ENCODE results near the gene SYNGAP1.

Gene SYNGAP1

DNA sequence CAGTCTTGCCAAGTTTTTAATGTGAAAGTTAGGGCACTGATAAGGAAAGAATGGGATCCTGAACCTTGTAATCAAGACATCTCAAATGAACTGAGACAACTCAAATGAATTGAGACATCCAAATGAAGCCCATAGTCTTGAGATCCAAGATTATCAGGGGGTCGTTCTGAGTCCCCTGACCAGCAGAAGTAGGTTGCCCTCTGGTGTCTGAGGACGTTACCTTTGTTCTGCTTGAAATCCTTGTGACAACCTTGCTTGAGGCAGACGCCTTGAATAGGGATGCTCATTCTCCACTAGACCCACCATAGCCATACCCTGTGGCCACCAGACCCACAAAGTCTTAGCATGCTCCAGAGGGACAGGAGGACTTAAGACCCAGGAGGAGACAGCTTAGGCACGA is 72.2 kb downstream of the SYNGAP1 start:
- H3K36me3 ChIP-seq (ENCODE audit: insufficient read depth, low read depth, low read length) = no peaks in the 10 kb centered on the region

DNA sequence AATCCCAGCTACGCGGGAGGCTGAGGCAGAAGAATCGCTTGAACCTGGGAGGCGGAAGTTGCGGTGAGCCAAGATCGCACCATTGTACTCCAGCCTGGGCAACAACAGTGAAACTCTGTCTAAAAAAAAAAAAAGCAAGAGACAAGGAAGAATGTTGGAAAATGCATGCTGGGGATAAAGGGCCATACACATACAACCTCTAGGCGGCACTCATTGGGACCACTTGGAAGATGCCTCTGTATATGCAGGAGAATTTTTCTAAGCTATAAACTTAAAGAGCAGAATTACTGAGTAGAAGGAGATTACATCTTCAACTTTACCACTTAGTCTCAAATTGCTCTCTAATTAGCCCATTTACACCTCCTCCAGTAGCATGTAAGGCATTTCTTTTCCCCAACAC is 77.3 kb downstream of the SYNGAP1 start:
- no peaks in the 10 kb centered on the region for H3K36me3 ChIP-seq (ENCODE audit: insufficient read depth, low read depth, low read length)
- no peak overlapping the region for H3K9ac ChIP-seq (ENCODE audit: low read depth, low read length)
- no peak overlapping the region for H3K27ac ChIP-seq (ENCODE audit: low read length)
- no peaks in the 10 kb centered on the region for H3K4me1 ChIP-seq (ENCODE audit: insufficient read depth, low read length)
- H3K4me3 ChIP-seq (ENCODE audit: low read length) = no peak overlapping the region
- no peaks in the 10 kb centered on the region for H3K9me3 ChIP-seq (ENCODE audit: insufficient read depth, low read depth, low read length)
- no peaks in the 10 kb centered on the region; the same call in 1 of the 2 replicates for H3K27me3 ChIP-seq (ENCODE audit: insufficient read depth, low read length)

More for the DNA sequence above, 72.2 kb downstream of the SYNGAP1 start:
- H3K4me3 ChIP-seq (ENCODE audit: low read length) = no peak overlapping the region
- no peak overlapping the region for H3K9ac ChIP-seq (ENCODE audit: low read depth, low read length)
- no peaks in the 10 kb centered on the region; the same call in 1 of the 2 replicates for H3K27me3 ChIP-seq (ENCODE audit: insufficient read depth, low read length)
- no peaks in the 10 kb centered on the region for H3K4me1 ChIP-seq (ENCODE audit: insufficient read depth, low read length)
- no peak overlapping the region for H3K27ac ChIP-seq (ENCODE audit: low read length)
- H3K9me3 ChIP-seq (ENCODE audit: insufficient read depth, low read depth, low read length) = no peaks in the 10 kb centered on the region

DNA sequence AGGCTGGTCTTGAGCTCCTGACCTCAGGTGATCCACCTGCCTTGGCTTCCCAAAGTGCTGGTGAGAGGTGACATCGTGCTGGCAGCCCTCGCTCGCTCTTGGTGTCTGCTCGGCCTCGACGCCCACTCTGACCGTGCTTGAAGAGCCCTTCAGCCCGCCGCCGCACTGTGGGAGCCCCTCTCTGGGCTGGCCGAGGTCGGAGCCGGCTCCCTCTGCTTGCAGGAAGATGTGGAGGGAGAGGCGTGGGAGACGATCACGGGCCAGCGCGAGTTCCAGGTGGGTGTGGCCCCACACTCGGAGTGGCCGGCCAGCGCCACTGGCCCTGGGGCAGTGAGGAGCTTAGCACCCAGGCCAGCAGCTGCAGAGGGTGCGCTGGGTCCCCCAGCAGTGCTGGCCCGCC is 82.6 kb downstream of the SYNGAP1 start:
- no peak overlapping the region for H3K27ac ChIP-seq (ENCODE audit: low read length)
- H3K9ac ChIP-seq (ENCODE audit: low read depth, low read length) = no peak overlapping the region
- H3K9me3 ChIP-seq (ENCODE audit: insufficient read depth, low read depth, low read length) = no peaks in the 10 kb centered on the region

DNA sequence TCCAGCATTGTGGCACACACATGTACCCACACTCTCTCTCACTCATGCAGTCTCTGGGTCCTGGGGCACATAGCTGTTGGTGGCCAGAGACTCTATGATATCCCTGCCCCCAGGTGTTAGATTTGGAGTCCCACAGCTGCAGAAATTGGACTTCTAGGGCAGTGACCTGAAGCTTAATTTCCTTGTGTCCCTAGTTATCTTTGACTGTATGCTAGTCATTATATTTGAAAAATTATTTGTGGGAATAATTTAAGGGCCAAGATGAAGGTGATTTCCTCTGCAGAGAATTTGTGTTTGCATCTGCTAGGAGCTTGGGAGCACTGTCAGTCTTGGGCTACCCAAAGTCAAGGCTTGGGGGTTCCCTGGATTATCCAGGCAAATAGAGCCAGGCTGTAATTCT is 84.6 kb downstream of the SYNGAP1 start:
- no peak overlapping the region for H3K4me3 ChIP-seq (ENCODE audit: low read length)
- no peak overlapping the region for H3K9ac ChIP-seq (ENCODE audit: low read depth, low read length)
- H3K9me3 ChIP-seq (ENCODE audit: insufficient read depth, low read depth, low read length) = no peaks in the 10 kb centered on the region
- H3K4me1 ChIP-seq (ENCODE audit: insufficient read depth, low read length) = peaks cover 4% of the 10 kb centered on the region; the same call in 1 of the 2 replicates
- no peak overlapping the region for H3K27ac ChIP-seq (ENCODE audit: low read length)
- no peaks in the 10 kb centered on the region for H3K27me3 ChIP-seq (ENCODE audit: insufficient read depth, low read length)
- no peaks in the 10 kb centered on the region for H3K36me3 ChIP-seq (ENCODE audit: insufficient read depth, low read depth, low read length)

More for the DNA sequence above, 82.6 kb downstream of the SYNGAP1 start:
- no peaks in the 10 kb centered on the region for H3K27me3 ChIP-seq (ENCODE audit: insufficient read depth, low read length)
- no peak overlapping the region for H3K4me3 ChIP-seq (ENCODE audit: low read length)
- H3K4me1 ChIP-seq (ENCODE audit: insufficient read depth, low read length) = no peaks in the 10 kb centered on the region
- H3K36me3 ChIP-seq (ENCODE audit: insufficient read depth, low read depth, low read length) = no peaks in the 10 kb centered on the region

All from iPS-20b (cell line).